HG03108 (cell line): ENCODE data around the gene FOXL2.

Experiments
- ATAC-seq: cut with Tn5 transposase; IDR thresholded peaks from one replicate; pipeline ENCODE4 v1.9.1; 2021; ENCODE audit warnings: moderate library complexity; ENCODE audit not compliant: unreplicated experiment

Gene FOXL2

GRCh38 chr3:138945709-138946662, 951 bp downstream of the FOXL2 start:
- no peak for ATAC-seq

DNA sequence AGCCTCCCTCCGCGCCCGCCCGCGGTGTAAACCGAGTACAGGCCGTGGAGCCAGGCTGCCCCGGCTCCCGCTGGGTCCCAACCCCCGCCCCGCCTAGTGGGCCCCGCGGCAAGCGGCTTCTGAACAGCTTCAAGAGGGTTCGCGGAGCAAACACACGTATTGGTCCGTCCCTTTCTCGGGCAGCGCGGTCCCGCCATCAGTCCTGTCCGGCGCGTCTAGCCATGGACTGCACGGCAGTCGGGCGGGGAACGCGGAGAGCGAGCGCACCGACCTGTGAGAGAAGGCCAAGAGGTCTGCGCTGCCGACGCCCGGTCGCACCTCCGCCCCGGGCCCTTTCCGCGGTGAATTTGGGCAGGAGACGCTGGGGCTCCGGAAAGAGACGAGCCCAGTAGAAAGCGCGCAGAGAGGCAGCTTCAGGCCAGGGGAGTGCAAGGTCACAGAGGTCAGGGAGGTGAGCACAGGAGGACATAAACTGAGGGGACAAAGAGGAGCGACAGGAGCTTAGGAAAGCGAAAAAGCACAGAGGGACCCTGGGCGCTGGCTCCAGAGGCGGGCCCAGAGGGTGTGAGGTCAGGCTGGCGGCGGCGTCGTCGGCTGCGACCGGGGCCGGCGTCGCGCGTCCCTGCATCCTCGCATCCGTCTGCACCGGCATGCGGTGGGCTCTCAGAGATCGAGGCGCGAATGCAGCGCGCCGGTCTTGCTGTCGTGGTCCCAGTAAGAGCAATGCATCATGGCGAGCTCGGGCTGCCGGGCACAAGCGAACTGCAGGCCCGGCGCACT, 1.8 kb downstream of the FOXL2 start:
- ATAC-seq, result no peak

- ATAC-seq, result no peak
Observed at GRCh38 chr3:138944654-138944928, 2.3 kb downstream of the FOXL2 start.

DNA sequence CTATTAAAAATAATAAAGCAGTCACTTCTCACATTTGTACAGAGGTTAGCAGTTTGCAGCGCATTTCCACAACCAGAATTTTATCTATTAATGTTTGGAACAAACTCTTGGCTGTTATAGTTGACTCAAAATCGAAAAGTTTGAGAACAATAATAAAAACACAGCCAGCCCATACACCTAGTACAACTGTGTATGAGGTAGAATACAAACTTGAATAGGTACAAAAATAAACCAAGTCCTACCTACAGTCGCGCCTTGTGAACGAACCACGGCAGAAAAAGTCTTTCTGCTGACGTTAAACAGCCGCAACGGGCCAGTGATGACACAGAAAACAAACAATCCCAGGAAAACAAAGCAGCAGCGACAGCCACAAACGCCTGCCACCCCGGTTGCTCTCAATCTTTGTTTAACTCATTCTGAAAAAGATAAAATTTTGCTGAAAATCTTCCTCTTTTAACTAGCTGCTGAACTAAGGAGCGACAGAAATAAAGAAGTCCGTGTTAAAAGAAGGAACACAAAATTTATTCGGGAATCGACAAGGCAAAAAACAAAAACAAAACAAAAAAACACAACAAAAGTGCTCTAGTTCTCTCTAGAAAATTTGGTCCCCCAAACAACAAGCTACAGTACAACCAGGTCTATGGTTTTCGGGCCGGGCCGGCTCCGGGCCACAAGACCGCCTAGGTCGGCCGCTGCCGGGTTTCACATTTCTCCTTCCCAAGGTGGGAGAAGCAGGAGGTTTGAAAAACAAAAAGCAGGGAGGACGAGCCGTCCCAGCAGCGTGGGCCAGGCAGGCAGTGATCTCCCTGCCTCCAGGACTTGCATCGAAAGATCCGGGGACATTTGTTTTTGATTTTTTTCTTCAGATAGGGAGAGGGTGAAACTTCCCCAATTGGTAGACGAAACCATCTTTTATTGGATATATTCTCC, 2.9 kb downstream of the FOXL2 start:
- no peak for ATAC-seq

GRCh38 chr3:138942861-138943623, 3.9 kb downstream of the FOXL2 start:
- ATAC-seq, result no peak

- ATAC-seq, result no peak
Observed at GRCh38 chr3:138942271-138942670, 4.7 kb downstream of the FOXL2 start.

DNA sequence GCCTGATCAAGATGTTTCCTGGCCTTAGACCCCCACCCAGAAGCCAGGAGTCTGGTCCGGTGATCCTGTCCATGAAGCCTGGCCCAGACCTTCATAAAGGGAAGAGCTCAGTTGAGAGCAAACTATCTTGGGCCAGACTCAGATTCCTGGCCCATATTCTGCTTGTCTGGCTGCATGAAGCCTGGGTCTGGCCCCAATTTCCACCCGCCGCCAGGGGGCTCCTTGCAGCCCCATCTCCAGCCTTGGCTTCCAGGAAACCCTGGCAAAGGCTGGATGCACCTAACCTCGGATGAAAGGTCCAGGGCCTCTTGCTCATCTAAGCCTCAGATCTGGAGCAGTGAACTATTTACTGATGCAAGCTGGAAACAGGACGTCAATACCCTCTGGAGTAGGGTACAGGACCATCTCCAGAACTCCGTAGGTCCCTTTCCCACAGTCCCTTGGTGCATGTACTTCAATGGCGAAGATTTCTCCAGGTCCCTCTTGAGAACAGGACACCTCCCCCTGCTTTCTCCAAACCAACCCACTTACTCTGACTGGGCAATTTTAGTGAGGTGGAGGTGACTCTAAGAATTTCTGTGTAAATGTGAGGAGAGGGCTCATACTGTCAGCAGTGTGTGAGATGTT, 5.6 kb downstream of the FOXL2 start:
- no peak for ATAC-seq

- ATAC-seq, result no peak
Observed at GRCh38 chr3:138940446-138940845, 6.5 kb downstream of the FOXL2 start.

GRCh38 chr3:138939561-138940241, 7.2 kb downstream of the FOXL2 start:
- ATAC-seq, result no peak

DNA sequence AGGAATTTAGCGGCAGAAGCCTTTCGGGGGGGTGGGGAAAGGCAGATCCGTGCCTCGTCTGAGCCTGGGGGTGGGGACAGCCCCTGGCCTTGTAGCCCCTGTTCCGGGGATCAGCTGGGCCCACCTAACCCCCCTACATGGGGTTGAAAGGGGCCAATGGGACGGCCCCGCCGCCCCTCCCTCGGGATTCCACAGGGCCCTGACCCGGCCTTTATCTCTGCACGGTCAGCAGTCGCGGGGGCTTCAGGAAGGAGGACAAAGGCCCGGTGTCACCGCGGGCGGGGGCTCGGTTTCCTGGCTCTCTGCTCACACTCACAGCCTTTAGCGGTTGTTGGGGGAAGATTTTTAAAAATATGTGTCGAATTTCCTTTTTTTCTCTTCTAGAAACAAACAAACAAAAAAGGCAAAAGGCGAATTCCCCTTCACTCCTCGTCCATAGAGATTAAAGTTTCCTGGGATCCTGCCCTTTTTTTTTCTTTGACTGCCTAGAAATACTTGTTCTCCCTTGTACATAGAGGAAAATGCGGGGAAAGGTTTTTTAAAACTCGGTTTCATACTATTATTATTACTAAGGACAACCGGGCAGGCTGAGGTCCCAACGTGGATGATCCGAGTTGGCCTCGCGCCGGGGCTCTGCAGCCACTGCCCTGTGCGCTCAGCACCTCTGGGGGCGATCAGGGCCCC, 7.9 kb downstream of the FOXL2 start:
- no peak for ATAC-seq

- no peak for ATAC-seq
Observed at GRCh38 chr3:138938056-138938876, 8.7 kb downstream of the FOXL2 start.

DNA sequence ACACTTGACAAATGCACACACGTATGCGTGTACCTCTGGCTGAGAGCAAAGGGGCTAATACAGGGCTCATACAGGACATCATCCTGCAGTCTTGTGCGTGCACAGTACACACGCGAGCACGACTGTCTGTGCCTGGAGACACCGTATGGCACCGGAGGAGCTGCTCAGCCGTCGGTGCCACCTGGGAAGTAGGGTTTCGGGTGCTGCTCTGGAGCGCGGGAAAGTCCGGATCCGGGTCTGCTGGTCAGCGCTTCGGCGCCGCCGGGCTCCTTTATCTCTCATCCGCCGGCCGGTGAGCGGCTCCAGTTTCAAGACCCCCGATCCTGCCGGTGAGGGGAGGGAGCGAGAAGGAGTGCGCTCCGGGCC, 9.3 kb downstream of the FOXL2 start:
- no peak for ATAC-seq

DNA sequence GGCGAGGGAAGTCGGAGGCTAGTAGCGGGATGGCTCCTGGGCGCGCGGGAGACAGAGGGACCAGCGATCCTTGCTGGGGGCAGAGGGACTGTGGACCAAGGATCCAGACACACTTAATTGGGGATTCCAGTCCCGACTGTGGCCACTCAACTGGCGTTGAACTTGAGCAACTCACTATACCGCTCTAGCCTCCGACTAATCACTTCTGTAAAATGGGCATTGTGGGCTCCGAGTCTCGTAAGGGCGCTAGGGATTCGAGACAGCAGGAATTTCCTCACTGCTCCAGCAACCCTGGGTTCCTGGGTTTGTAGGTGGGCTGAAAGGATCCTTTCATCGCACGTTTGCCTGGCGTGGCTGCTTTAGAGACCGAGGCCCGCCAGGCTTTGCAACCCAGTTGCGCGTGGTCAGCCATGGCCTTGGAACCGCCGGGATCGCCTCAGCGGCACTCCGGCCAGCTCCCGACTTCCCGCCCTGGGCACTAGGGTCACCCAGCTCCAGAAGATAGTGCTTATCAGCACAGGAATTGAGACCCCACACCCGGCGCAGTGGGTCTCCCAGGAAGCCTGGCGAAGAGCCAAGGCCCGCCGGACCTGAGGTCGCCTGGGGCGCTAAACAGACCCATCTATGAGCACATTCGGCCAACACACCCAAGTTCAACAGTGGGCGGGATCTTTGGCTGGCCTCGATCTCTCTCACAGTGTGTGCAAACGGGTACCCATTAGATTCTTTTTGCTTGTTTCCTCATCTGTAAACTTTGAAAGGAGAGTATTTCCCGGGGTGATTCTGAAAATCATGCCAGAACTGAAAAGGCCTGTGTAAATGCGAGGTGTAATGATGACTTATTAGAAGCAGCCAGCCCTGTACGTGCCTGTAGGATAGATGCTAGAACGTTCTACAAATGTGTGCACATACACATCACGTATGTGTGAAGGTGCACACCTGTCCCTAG, 9.9 kb downstream of the FOXL2 start:
- no peak for ATAC-seq

DNA sequence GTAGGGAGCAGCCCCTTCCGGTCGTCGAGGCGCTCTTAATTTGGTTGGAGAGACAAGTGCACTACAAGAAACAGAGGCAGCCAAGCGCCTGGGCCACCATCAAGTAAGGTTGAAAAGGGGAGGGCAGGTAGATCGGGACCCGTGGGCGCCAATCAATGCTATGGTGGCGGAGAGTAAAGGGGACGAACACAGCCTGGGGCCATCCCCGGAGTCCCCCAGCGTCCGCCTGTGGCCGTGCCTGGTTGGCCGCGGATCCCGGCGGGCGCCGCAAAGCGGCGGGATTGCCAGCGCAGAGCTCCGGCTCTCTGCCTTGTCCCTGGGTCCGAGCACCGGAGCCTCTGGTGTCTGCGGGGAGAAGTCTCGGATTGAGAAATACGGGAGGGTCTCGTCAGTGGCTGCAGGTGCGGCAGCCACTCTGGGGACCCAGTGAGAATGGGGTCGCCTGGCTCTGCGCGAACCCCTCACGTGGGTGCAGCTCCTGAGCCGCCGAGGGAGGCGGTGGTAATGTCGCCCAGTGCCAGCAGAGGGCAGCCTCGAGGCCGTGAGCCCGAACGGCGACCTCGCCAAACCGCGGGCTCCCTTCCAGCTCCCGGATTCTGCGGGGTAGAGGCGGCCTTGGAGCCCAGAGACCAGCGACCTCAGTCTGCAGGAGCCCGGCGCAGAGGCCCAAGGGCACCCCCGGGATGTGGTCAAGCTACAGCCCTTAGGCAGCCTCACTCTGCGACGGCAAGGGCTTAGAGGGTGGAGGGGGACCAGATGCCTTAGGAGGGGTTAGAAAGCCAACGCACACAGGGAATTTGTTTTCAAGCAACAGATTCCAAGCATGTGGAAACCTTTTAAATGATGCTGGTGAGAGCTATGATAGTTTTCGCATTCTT, 10.8 kb downstream of the FOXL2 start:
- ATAC-seq, result peak; percentile 77

- ATAC-seq, result no peak
Observed at GRCh38 chr3:138935505-138935862, 11.5 kb downstream of the FOXL2 start.
